OCI-M2 (cell line): ENCODE results near the gene TMSB4X.
"Not testable (repeated sequence)": the region's sequence is repeated elsewhere in the genome, so short reads cannot be mapped to it uniquely, and the experiment has no call there.

Experiments
- DNase-seq: peaks from one replicate; lab custom pipeline; 2025; ENCODE audit not compliant: unreplicated experiment; lab: John Stamatoyannopoulos, UW

The TMSB4X gene

GRCh38 chrX:12974796-12975669 is at the start of gene TMSB4X:
Gene TMSB4X, plus strand, starts transcription at chrX:12975110.
- DNase-seq: peak; percentile 30

GRCh38 chrX:12929701-12930100 is 45.2 kb upstream of the TMSB4X start:
- DNase-seq: no peak

- DNase-seq: no peak
These were observed 44.8 kb upstream of the TMSB4X start for GRCh38 chrX:12930150-12930549.

DNA sequence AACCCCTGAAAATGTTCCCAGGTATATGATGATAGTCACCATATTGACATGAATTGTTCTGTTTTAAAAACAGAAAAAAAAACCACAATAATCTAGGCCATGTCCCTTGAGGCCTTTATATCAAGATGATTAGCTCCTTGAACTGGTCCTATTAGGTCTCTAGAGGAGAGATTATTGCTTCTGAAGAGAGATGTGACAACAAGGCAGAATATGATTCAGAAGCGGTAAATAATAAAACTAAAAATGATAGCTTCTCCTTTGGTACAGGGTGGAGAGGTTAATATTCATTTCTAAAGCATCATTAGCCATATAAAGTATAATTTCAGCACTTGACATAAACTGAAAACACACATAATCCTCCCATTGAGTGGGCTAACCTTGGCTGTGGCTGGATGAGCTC is 42.7 kb upstream of the TMSB4X start:
- no peak for DNase-seq

GRCh38 chrX:12934850-12935249 is 40.1 kb upstream of the TMSB4X start:
- DNase-seq: no peak

- no peak for DNase-seq
These were observed 38.0 kb upstream of the TMSB4X start for GRCh38 chrX:12936947-12937346.

GRCh38 chrX:12940471-12940870 is 34.4 kb upstream of the TMSB4X start:
- not testable (repeated sequence) for DNase-seq

- DNase-seq: not testable (repeated sequence)
These were observed 31.3 kb upstream of the TMSB4X start for GRCh38 chrX:12943592-12943991.

DNA sequence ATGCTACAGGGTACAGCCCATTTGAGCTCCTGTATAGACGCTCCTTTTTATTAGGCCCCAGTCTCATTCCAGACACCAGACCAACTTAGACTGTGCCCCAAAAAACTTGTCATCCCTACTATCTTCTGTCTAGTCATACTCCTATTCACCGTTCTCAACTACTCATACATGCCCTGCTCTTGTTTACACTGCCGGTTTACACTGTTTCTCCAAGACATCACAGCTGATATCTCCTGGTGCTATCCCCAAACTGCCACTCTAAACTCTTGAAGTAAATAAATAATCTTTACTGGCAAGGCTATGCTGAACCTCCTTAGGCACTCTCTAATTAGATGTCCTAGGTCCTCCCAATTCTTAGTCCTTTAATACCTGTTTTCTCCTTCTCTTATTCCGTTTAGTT is 30.5 kb upstream of the TMSB4X start:
- DNase-seq: not testable (repeated sequence)

GRCh38 chrX:12945494-12945893 is 29.4 kb upstream of the TMSB4X start:
- no peak for DNase-seq

DNA sequence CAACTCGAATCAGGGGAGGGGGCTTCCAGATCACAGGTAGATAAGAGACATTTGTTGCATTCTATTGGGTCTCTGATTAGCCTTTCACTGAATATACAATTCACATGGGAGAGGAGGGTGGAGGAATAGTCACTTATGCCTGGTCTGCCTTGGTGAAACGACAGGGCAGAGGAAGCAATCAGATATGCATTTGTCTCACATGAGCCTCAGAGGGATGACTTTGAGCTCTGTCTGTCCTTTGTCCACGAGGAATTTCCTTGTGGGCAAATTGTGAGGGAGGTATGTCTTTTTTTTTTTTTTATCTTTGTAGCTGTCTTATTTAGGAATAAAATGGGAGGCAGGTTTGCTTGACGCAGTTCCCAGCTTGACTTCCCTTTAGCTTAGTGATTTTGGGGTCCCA is 28.5 kb upstream of the TMSB4X start:
- no peak for DNase-seq

DNA sequence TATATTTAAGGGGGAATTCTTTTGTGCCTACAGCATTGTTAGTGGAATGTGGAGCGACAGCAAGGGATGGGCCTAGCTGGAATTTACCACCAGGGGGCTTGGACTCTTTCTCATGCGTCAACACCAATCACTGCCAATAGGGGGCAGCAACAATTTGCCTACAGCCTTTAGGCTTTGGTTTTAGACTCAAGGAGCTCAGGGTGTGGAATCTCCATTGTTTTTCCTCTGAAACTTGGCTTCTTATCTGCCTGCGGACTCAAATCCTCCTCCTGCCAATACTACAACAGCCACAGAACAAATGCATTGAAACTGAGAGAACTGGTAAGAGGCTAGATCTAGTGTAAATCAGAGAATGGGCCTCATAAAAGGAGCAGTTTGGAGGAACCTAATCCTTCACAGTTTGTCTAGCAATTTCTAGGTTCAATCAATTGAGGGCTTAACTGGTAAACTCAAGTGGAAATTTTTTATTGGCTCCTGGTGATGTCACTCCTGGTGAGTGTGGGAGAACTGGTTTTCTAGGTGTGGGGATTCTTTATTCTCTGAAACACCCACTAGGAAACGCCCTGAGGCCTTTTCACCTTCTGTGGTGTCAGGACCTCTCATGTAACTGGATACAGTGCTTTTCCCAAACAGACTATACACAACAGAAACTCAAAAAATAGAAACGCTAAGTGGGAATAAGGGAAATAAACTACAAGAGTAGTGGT is 27.9 kb upstream of the TMSB4X start:
- peak; percentile 82 for DNase-seq

DNA sequence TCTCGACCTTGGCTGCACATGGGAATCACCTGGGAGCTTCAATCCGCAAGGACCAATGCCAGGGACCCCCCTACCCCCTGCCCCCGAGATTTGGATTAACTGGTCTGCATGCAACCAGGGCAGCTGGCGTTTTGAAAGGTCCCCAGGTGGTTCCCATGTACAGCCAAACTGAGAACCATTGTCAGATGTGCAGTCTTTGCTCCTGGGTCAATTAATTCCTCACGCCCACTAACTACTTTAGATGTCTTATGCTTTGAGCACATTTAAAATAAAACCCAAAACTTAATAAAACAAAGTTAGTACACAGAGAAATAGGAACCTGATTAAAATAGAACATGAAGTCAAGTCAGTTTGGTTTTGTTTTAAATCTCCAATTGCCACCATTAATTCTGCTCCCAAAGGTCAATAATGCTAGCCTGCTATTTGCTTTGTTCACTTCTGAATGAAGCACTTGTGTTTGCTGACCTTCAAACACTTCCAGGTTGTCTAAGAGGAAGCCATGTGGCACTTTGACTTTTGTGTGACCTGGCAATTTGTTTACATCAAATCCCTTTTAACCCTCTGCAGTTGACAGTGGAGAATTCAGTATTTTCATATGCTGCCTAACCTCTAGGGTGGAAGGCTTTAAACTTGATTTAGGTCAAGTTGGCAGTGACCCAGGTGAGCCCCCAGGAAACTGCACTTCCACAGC is 27.2 kb upstream of the TMSB4X start:
- no peak for DNase-seq

GRCh38 chrX:12948495-12948894 is 26.4 kb upstream of the TMSB4X start:
- no peak for DNase-seq

DNA sequence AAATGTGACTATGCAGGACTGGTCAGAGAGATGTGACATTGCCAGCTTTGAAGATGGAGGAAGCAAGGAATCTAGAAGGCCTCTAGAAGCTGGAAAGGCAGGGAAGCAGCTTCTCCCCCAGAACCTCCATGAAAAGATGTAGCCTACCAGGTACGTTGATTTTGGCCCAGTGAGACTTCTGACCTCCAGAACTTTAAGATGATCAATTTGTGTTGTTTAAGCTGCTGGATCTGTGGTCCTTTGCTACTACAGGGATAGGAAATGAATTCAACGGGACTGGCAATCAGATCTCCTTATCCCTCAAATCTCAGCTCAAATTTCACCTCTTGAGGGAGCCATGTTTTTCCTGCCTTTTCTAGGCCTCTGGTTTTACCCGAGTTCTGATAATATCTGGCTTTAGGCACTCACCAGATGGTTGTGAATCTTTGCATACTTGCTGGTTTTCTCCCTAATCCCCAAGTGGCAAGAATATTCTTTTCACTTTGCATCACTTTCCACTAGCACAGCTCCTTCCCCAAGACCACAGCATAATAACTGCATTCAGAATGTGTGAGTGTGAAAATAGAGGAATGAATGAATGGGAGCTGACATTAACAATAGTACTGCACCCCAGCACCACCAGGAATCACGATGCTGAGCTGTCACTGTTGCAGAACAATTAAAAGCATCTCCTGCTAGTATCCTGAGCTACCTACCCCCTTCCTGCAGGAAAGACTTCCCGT is 25.5 kb upstream of the TMSB4X start:
- no peak for DNase-seq

GRCh38 chrX:12949927-12950656 is 24.8 kb upstream of the TMSB4X start:
- no peak for DNase-seq

- no peak for DNase-seq
These were observed 23.9 kb upstream of the TMSB4X start for GRCh38 chrX:12950851-12951594.

DNA sequence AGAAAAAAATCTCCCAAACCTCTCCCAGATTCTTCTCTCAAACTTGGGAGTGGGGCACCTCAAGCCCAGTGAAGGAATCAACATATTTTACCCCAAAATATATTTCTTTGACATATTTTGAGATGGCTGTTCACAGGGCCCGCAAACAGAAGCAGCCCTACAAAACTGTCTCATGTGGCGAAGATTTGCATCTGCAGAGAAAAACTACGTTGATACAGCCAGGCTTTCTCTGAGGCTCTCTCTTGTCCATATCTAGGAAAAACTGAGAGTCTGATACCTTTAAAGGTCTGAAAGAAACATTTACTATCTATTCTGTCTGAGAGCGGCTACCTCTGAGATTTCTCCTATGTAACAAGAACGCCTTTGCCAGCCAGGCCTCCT is 23.3 kb upstream of the TMSB4X start:
- no peak for DNase-seq

DNA sequence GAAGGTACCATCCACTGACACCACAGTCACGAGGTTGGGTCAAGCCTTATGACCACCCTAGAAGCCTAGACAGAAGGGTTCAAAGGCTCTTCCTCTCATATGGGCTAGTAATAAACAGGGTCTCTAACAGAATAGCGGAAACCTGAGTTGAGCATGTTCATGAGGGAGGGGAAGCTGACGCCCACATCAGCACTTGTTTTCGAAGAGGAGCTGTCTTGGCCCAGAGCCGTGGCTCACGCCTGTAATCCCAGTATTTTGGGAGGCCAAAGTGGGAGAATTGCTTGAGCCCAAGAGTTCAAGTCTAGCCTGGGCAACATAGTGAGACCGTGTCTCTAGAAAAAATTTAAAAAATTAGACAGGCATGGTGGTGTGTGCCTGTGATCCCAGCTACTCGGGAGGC is 21.5 kb upstream of the TMSB4X start:
- no peak for DNase-seq

GRCh38 chrX:12954376-12954775 is 20.5 kb upstream of the TMSB4X start:
- DNase-seq: no peak
